Measurements from ENCODE around the gene CATSPER3.

DNA sequence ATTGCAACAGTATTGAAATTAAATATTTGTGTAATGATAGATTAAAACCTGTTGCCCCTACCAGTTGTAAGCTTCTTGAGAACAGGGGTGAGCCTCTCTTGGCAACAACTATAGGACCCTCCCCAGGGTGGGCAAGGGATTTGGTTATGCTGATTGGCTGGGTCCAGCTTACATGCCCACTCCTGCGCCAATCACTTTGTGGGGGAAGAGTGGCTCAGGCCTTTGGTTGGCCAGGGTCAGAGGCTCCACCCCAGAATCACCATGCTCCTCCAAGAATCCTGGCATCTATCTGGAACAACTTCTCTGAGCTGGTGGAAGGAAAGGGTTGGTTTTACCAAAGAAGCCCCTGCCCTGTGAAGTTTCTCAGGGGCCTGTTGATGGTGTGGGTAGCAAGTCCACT lies 74.9 kb downstream of the CATSPER3 start:
- TF ChIP-seq ZNF384 (IDR thresholded peaks at IDR 0.05), result no peak
- TF ChIP-seq FOXK2 (IDR thresholded peaks at IDR 0.05), result no peak
- TF ChIP-seq SP1 (IDR thresholded peaks at IDR 0.05), result no peak
- no peak for TF ChIP-seq BHLHE40 (IDR thresholded peaks at IDR 0.05; ENCODE audit: borderline replicate concordance)
- TF ChIP-seq ELF4 (IDR thresholded peaks at IDR 0.05), result no peak

All from HEK293T (cell line).